Measurements from ENCODE around the gene KIFAP3.

DNA sequence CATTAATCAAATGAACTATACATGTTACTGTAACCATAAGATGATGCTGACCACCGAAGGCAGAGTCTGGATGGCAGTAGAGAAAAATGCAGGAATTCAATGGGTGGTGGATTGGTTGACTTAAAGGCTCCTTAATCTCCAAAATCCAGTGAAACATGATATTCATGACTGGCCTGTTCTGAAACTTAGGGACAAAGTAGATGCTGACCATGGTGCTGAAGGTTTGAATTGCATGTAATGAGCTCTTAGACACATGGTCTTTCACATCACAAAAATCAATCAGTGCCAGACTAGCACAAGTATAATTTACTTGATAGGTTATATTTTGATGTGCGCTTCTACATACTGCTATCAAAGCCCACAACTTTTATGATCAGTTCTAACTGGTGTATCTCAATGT lies 40.4 kb upstream of the KIFAP3 start:
- TF ChIP-seq, protein P1, sequence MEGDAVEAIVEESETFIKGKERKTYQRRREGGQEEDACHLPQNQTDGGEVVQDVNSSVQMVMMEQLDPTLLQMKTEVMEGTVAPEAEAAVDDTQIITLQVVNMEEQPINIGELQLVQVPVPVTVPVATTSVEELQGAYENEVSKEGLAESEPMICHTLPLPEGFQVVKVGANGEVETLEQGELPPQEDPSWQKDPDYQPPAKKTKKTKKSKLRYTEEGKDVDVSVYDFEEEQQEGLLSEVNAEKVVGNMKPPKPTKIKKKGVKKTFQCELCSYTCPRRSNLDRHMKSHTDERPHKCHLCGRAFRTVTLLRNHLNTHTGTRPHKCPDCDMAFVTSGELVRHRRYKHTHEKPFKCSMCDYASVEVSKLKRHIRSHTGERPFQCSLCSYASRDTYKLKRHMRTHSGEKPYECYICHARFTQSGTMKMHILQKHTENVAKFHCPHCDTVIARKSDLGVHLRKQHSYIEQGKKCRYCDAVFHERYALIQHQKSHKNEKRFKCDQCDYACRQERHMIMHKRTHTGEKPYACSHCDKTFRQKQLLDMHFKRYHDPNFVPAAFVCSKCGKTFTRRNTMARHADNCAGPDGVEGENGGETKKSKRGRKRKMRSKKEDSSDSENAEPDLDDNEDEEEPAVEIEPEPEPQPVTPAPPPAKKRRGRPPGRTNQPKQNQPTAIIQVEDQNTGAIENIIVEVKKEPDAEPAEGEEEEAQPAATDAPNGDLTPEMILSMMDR (IDR thresholded peaks at IDR 0.05), result no peak
- TF ChIP-seq POLR2A (IDR thresholded peaks at IDR 0.05), result no peak
